Fibroblast of skin of left biceps (primary cell): Measurements from ENCODE around the gene MPDZ.

ENCODE experiments used
- DNase-seq, 2 experiments: peaks; one replicate each; pipeline ENCODE4 v3.0.0-alpha.2; 2013; ENCODE audit warnings: low read depth in 2 of 2

MPDZ gene

DNA sequence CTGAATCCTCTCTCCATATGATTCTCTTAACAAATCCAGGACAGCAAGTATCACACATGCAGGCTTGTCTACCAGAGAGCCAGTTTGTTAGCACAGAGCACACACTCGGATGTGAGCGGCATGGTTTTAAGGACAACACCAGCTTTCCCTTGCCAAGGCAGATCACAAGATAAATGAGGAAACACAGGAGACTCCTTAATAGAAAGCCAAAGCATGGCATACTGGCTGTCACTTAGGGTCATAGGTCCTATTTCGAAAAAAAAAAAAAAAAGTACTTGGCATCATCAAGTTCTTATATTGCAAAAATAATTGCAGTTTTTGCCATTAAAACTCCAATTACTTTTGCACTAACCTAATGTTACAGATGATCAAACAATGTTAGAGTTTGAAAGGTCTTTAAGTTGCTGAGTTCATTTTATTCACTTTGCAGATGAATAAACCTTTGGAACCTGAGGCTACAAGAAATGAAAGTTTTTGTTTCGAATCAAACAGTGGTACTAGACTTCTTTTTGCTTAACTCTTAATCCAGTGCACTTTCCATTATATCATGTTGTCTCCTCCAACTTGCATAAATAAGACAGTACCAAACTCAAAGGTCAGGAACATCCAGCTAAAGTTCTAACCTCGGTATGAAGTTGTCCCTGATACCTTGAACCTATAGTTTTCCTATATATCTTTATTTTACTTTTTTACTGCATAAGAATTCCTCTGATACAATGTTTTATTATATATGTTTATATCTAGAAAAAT, 138.5 kb downstream of the MPDZ start:
- no peak for DNase-seq

- DNase-seq: peak; percentile 64 to 66
Measured at GRCh38 chr9:13139641-13140171, 139.8 kb downstream of the MPDZ start.

DNA sequence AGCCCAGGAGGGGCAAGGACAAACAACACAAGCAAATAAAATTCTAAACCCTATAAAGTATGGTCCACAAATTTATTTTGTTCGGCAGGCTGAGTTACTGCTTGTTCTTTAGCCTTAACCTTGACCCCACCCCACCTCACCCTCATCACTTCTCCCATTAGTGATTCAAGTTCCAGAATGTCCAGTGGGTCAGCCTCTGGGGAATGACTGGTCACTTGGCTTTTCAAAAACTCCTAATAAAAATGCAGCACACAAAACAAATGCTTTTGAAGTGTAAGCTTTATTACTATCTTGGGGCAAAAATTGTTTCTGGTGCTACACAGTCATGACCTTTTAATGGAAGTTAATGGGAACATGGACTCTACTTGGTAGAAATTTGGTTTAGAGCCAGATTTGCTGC, 142.1 kb downstream of the MPDZ start:
- DNase-seq: no peak

GRCh38 chr9:13131991-13132390, 147.5 kb downstream of the MPDZ start:
- DNase-seq: no peak

DNA sequence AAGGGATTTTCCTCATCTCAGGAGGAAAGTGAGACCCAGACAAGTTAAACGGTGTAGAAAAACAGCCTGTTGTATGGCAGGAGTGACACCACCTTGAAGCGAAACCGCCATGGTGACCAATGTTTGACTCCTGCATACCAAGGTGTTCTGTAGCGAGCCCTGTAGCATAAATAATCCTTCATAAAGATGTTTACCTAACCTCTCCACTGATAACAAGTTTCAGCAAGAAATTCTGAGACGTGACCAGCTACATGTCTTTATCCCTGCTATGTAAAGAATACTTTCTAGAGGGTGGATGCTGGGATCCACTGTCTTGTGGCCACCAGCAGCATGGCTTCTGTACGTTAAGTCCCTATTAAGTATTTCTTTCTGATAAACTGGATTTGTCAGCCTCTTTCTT, 148.1 kb downstream of the MPDZ start:
- no peak for DNase-seq

DNA sequence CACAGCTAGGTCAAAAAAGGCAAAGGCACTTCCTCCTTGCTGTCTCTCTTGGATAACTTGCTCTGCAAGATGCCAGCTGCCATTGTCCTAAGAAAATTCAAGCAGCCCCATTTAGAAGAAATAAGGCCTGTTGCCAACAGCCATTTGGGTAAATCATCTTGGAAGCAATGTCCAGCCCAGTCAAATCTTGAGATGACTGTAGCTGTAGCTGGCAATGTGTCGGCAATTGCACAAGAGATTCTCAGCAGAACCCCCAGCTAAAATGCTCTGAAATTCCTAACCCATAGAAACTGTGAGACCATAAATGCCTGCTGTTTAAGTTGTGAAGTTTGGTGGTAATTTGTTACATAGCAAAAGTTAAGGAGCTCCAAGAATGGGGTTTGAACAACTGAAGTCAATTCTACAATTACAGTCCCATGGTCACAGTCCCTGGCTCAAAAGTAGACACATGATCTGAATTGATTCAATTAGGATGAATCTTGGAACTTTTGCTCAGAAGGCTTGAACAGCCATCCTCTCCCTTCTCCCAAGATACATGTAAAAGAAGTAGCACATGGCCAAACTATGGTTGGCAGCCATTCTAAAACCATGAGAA, 151.1 kb downstream of the MPDZ start:
- DNase-seq: no peak

GRCh38 chr9:13127131-13127530, 152.4 kb downstream of the MPDZ start:
- no peak for DNase-seq

DNA sequence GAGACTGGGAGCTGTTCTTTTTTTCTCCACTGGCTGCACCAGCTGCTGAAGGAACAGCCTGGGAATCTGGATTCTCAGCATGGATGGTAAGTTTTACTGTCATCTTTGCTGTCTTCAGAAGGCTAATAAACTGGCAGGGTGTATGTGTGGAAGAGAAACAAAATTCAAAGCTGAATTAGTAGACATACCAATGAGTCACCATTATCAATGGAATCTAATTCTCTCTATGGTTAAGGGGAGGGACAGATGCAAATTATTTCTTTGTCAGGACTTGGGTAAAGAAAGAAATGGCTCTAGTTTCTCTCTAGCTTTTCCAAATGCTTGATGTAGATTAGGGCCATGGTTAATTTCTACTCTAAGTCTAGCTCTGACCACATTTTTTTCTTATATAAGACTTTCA, 154.2 kb downstream of the MPDZ start:
- DNase-seq: no peak

- no peak for DNase-seq
Measured at GRCh38 chr9:13122756-13123369, 156.6 kb downstream of the MPDZ start.

- DNase-seq: no peak
Measured at GRCh38 chr9:13118313-13118712, 161.2 kb downstream of the MPDZ start.

GRCh38 chr9:13116292-13116691, 163.2 kb downstream of the MPDZ start:
- DNase-seq: no peak

DNA sequence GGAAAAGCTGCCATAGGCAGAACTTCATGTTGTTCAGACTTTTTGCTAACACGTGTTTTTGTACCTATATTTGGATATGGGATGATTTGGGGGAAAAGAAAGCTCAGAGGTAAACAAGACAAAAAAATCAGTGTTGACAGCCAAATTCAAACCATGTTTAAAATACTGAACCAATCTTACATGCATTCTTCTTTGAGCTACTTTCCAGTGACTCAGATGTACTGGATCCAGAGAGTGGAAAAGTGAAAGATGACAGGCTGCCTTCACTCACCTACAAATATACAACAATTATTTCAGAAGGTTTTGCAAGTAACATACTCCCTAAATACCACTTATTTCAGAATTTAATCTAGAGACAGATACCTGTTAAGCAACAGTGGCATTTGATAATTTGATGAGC, 165.7 kb downstream of the MPDZ start:
- no peak for DNase-seq

DNA sequence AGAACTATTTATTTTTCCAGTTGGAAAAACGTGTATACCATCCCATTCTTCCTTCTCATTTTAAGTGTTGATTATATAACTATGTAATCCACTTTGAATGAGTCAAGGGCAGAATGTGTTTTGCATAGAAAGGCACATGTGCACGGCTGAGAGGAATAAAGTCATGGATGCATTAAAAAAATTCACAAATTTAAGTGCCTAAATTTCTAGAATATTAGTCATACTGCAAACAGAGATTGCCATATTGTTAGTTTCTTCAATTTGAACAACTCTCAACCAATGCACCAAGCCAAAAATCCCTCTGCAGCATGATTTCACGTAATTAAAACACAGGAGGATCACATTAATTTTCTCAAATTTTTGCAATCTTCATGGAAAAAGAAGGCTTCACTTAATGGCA, 166.3 kb downstream of the MPDZ start:
- DNase-seq: peak; percentile 58 to 65

DNA sequence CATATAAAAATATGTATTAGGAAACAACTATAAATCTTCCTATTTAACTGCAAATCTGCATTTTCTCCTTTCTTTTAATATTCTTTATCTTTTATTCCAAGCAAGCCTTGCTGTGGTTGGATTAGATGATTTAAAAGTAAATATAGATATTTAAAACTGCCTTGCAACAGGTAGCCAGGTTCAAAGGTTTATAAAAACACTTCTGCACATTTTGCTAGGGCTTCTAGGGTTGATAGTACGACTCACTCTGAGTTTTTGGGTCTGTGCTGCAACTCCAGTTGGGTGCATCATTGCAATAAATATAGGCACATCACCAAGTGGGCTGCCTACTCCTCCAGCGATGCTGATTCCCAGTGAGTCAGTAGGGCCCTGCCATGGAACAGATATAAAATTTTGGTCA, 167.7 kb downstream of the MPDZ start:
- no peak for DNase-seq

DNA sequence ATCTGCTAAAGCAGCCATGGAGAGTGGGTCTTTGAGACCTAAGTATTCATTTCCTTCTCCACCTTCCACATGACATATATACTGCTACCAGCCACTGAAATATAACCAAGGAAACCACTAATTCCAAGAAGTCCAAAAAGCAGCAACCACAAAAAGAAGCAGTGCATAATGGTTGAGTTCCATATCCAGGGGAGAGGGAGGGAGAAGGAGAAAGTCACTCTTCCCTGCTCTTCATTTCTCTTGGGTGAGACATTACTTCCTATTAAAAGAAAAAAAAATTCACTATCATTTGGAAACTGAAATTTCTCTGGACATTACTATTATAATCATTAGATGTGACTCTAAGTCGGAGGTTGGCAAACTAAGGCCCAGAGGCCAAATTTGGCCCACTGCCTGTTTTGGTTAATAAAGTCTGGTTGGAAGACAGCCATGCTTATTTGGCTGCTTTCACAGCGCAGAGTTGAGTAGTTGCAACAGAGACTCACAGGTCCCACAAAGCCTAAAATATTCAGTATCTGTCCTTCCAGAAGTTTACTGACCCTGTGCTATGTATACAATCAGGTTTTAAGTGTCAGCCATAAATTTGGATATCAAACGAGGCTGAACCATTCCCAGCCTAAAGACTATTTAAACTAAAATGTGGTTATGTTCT, 168.6 kb downstream of the MPDZ start:
- DNase-seq: no peak

GRCh38 chr9:13109781-13110180, 169.7 kb downstream of the MPDZ start:
- no peak for DNase-seq

- DNase-seq: no peak
Measured at GRCh38 chr9:13107008-13107407, 172.5 kb downstream of the MPDZ start.

DNA sequence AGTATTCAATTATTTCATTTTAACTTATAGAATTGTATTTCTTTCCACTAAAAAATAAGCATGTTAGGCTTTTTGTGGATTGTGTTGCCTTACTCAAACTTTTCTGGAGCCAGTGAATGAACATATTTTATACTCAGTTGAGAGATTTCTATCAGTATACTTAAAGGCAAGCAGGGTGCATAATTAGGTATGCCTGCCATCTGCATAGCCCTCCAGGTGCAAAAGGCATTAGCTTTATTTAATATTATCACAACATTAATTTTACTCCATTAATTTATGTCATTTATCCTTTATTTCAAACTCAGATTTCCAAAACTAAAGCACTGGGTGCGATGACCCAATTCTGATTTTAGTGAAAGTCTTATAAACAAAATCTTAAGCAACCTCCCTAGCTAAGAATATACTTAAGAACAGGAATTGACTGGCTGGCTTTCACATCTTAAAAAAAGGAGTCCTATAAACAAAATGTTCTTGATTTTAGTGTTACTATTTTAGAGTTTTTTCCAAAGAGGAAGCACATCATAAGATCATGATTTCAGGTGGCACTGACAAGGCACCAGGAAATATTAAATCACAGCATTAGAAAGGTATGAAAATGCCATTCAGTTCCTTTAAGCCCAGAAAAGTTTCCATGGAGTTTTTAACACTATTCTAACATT, 178.4 kb downstream of the MPDZ start:
- DNase-seq: no peak

- DNase-seq: no peak
Measured at GRCh38 chr9:13095056-13095455, 184.4 kb downstream of the MPDZ start.

GRCh38 chr9:13090628-13091027, 188.9 kb downstream of the MPDZ start:
- DNase-seq: no peak

GRCh38 chr9:13089666-13090065, 189.8 kb downstream of the MPDZ start:
- no peak for DNase-seq
